GM18517 (cell line): ENCODE results near the gene PP2D1.
A peak's percentile ranks its signal among the peaks of the same experiment; 100 is the strongest.
"Not testable (repeated sequence)": the region's sequence is repeated elsewhere in the genome, so short reads cannot be mapped to it uniquely, and the experiment has no call there.

Experiments used
- ATAC-seq: cut with Tn5 transposase; IDR thresholded peaks from one replicate; pipeline ENCODE4 v1.9.1; 2021; ENCODE audit warnings: mild to moderate bottlenecking, moderate library complexity; ENCODE audit not compliant: unreplicated experiment

The PP2D1 gene

DNA sequence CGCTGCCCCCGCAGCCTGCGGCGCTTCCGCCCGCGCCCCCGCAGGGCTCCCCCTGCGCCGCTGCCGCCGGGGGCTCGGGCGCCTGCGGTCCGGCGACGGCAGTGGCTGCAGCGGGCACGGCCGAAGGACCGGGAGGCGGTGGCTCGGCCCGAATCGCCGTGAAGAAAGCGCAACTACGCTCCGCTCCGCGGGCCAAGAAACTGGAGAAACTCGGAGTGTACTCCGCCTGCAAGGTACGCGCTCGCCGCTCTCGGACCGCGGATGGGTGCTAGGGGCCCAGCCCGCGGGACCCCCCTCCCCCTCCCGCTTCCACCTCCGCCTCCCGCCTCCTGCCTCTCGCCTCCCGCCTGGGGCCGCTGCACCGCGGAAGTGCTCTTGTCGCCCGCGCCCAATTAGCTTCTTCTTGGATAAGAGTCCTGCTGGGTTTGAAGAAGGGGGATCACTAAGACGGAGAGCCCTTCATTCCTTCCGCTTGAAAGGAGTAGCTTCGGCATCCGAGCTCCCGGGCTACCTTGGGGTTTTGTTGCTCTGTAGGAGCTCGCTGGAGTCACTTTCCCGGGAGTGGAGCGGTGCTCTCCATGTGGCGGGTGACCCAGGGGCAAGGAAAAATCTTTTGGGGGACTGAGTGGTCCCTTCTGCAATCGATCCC, 28.6 kb upstream of the PP2D1 start:
- peak; percentile 39 for ATAC-seq

- peak; percentile 56 for ATAC-seq
Observed at GRCh38 chr3:20039765-20040547, 27.9 kb upstream of the PP2D1 start, which contains the start of gene KAT2B. Gene KAT2B, plus strand, starts transcription at chr3:20040446. Its CDS starts 32 bp downstream, at chr3:20040478.

DNA sequence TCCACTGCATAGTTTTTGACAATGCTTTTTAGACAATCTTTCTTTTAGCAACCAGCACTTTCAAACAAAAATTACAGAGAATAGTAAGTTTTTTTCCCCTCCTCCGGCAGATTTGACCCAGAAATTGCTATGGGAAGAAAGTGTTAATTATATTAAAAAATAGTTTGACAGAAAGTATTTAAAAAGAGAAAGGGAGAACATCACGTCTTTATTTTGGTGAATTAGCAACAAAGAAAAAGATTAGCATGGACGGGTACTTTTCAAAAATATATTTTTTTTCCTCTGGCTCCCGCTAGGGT, 27.4 kb upstream of the PP2D1 start:
- no peak for ATAC-seq

GRCh38 chr3:20038699-20039465, 26.8 kb upstream of the PP2D1 start:
- no peak for ATAC-seq

DNA sequence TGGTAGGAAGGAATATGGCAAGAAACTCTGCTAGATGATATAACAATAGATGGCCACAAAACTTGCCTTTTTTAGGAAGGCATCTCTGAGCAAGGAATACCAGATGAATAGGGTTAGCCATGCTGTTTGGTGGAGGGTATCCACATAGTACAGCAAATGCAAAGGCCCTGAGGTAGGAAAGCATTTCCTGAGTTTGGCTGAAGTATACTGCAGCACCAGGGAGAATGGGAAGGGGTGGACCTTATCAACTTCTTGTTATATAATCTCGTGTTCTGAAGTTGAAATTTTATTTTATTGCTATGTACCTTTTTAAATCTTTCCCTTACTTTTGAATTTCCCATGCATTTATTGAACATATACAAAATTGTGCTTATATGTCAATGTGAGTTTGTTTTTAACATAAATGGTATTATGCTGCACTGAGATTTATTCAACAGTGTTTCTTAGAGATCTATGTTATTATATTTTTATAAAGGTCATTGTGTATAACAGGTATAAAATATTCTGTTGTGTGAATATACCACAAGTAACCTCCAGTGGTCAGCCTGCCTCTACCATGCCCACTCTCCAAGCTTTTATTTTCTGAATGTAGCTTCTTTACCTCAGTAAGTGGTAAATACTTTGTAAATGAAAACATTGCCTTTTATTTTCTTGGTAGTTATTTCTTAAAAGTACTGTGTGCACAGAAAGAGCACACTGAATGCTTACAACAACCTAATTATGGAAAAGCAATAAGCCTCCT, 25.4 kb upstream of the PP2D1 start:
- no peak for ATAC-seq

DNA sequence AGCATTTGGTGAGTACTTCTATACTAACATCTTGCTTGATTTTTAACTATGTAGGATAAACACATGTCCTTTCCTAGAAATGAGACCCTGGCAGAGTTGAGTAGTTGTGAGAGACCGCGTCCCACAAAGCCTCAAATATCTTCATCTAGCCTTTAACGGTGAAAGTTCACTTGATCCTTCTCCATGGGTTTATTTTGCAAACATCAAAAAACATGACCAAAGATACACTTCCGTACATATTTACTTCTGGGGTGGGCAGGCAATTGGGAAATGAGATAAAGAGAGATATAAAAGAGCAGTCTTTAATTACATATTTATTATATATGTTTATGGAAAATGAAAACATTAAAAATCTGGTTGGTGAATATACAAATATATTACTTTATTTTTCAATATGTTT, 23.0 kb upstream of the PP2D1 start:
- no peak for ATAC-seq

DNA sequence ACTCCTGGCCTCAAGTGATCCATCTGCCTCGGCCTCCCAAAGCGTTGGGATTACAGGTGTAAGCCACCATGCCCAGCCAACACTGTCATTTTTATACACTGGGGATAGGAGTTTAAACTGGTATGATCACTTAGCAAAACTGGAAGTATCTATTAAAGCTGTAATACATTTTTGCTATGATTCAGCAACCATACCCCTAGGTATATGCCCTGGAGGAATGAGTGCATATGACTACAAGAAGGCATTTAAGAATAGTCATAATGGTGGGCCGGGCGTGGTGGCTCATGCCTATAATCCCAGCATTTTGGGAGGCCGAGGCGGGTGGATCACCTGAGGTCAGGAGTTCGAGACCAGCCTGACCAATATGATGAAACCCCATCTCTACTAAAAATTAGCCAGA, 19.9 kb upstream of the PP2D1 start:
- not testable (repeated sequence) for ATAC-seq

GRCh38 chr3:20028905-20029331, 16.9 kb upstream of the PP2D1 start:
- no peak for ATAC-seq

GRCh38 chr3:20027136-20027535, 15.1 kb upstream of the PP2D1 start:
- ATAC-seq, result no peak

- no peak for ATAC-seq
Observed at GRCh38 chr3:20023623-20024405, 11.8 kb upstream of the PP2D1 start.

- no peak for ATAC-seq
Observed at GRCh38 chr3:20022954-20023622, 11.0 kb upstream of the PP2D1 start.

- ATAC-seq, result not testable (repeated sequence)
Observed at GRCh38 chr3:20016076-20016475, 4.0 kb upstream of the PP2D1 start.

DNA sequence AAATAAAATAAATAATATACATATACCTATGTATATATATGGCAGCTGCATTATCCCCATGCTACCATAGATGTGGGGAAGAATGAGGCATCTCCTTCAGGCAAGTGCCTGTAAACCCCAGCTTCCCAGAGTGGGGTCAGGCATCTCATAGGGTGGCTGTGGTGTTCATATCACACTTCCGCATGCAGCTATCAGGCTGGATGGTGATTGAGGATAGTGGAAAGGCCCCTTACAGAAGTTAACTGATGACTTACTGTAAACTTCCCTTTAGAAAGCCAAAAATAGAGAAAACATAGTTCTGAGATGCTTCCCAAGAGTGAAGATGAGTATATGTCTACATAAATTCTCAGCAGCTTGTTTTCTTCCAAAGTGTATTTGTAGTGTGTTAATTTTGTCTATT, 3.5 kb upstream of the PP2D1 start:
- no peak for ATAC-seq

DNA sequence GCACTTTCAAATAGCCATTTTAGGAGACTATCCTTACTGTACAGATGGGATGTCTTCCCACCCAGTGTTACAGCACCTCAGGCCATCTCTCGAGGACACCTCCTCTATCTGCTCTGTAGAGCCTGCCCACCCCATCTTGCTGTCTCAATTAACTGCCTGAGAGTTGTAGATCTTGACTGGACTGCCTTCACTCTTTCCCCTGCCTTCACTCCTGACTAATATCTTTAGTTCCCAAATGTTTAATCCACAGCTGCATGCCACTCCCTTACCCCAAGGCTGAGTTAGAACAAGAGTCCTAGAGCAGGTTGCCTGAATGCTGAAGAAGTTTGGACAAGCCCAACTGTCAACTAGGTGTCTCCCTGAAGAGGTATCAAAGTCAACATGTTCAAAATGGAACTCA, 1.3 kb upstream of the PP2D1 start:
- ATAC-seq, result no peak

DNA sequence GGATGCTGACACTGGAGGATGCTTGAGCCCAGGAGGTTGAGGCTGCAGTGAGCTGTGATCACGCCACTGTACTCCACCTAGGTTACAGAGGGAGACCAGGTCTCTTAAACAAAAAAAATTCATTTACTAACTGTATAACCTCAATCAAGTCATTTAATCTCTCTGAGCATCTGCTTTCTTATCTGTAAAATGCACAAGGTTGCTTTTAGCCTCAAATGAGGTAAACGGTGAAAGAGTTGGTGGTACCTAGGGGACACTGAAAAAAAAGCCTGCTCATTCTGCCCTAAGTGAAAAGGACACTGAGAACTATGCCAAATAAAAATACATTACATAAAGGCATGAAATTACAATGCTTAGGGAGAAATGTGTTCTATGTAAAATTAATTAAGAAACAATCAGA, 3.4 kb downstream of the PP2D1 start:
- ATAC-seq, result no peak

DNA sequence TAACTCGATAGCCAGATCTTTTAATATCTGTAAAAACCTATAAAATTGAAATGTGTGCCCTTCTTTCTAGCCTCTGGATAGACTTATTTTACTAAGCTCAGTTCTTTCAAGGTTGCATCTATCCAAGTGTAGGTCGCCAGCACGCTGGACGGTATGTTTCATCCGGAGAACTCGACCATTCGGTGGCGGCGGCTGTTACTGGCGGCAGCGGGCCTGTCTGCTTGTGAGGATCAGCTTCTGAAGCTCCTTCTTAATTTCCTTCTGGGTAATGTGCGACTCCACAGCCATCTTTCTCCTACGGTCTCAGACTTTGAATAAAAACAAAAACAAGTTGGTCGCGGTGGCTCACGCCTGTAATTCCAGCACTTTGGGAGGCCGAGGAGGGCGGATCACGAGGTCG, 4.1 kb downstream of the PP2D1 start:
- no peak for ATAC-seq

DNA sequence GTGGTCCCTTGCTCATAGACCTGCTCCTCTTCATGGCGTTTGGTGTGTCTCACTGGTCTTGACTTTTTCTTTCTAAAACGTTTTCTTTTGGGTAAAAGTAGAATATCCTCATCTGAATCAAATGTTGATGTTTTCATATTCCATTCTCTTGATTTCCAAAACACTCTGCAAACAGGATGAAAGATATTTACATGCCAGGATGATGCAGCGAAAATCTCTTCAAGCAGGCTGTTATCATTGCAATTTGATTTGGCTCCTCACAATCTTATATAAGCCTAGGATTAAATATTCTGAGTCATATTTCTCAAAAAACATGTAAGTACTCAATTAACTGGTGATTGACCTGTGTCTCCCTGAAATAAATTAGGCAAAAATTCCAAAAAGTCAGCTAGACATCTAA, 10.1 kb downstream of the PP2D1 start:
- no peak for ATAC-seq

DNA sequence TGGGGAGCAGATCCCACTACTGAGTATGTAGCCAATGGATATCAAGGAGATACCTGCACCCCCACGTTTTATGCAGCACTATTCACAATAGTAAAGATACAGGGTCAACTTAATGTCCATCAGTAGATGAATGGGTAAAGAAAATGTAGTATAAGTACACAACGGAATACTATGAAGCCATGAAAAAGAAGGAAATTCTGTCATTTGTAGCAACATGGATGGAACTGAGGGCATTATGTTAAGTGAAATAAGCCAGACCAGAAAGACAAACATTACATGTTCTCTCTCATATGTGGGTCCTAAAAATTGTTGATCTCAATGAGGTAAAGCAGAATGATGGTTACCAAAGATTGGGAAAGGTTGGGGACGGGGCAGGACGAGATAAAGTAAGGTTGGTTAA, 14.6 kb downstream of the PP2D1 start:
- ATAC-seq, result no peak

GRCh38 chr3:19994796-19995195, 17.3 kb downstream of the PP2D1 start:
- ATAC-seq, result no peak

DNA sequence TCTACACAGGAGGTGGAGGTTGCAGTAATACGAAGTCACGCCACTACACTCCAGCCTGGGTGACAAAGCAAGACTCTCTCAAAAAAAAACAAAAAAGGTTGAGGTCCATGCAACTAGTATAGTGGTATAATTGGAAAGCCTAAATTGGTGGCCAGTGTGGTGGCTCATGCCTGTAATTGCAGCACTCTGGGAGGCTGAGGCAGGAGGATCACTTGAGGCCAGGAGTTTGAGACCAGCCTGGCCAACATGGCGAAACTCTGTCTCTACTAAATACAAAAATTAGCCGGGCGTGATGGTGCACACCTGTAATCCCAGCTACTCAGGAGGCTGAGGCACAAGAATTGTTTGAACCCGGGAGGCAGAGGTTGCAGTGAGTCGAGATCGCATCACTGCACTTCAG, 23.2 kb downstream of the PP2D1 start:
- ATAC-seq, result not testable (repeated sequence)
